PFSK-1 (cell line): ENCODE measurements around the gene NENF.

ENCODE experiments used
- FOXP2 ChIP-seq: optimal IDR thresholded peaks from 2 replicates; pipeline ENCODE3; 2011; ENCODE audit warnings: borderline replicate concordance, control low read depth, inconsistent platforms; ENCODE audit not compliant: insufficient read depth; ENCODE audit errors: extremely low read length, extremely low read depth
- POLR2AphosphoS5 ChIP-seq: IDR thresholded peaks from 2 replicates; pipeline ENCODE4 v1.6.1; 2012; ENCODE audit warnings: low read depth, mild to moderate bottlenecking, control low read depth, low read length, moderate library complexity
- SIN3A ChIP-seq: IDR thresholded peaks from 2 replicates; pipeline ENCODE4 v1.6.1; 2012; ENCODE audit warnings: mild to moderate bottlenecking, low read length, moderate library complexity, borderline replicate concordance; ENCODE audit not compliant: insufficient read depth
- TAF1 ChIP-seq: IDR thresholded peaks from 2 replicates; pipeline ENCODE4 v1.6.1; 2012; ENCODE audit warnings: low read length, control low read depth, borderline replicate concordance; ENCODE audit not compliant: insufficient read depth
- TF ChIP-seq, protein P1 (sequence below), 2 experiments: IDR thresholded peaks; 2 replicates each; pipeline versions ENCODE4 v1.6.1 to v1.8.0; 2011 to 2012; ENCODE audit warnings: low read depth in 2 of 2, low read length in 2 of 2, control low read depth in 1 of 2, inconsistent platforms in 1 of 2, mild to moderate bottlenecking in 1 of 2, moderate library complexity in 1 of 2; ENCODE audit not compliant: insufficient read depth in 1 of 2

Gene NENF

DNA sequence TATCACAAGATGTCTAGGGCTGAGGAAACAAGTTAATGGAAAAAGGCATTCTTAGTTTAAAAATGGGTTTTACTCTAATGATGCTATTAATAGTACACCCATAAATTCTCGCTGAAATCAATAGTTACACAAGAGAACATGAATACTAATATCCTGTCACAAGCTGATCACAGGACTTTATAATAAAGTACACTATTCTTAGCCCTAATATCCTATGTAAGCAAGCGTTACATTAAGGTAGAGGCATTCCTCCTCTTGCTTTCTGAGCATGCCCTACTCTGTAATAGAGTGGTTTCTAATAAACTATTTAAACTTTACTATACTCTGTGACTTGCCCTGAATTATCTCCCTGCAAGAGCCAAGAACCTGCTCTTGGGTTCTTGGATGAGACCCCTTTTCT, 11.6 kb upstream of the NENF start:
- TF ChIP-seq TAF1 (no peak), FOXP2 (no peak), SIN3A (no peak), POLR2AphosphoS5 (no peak)
- TF ChIP-seq, protein P1, sequence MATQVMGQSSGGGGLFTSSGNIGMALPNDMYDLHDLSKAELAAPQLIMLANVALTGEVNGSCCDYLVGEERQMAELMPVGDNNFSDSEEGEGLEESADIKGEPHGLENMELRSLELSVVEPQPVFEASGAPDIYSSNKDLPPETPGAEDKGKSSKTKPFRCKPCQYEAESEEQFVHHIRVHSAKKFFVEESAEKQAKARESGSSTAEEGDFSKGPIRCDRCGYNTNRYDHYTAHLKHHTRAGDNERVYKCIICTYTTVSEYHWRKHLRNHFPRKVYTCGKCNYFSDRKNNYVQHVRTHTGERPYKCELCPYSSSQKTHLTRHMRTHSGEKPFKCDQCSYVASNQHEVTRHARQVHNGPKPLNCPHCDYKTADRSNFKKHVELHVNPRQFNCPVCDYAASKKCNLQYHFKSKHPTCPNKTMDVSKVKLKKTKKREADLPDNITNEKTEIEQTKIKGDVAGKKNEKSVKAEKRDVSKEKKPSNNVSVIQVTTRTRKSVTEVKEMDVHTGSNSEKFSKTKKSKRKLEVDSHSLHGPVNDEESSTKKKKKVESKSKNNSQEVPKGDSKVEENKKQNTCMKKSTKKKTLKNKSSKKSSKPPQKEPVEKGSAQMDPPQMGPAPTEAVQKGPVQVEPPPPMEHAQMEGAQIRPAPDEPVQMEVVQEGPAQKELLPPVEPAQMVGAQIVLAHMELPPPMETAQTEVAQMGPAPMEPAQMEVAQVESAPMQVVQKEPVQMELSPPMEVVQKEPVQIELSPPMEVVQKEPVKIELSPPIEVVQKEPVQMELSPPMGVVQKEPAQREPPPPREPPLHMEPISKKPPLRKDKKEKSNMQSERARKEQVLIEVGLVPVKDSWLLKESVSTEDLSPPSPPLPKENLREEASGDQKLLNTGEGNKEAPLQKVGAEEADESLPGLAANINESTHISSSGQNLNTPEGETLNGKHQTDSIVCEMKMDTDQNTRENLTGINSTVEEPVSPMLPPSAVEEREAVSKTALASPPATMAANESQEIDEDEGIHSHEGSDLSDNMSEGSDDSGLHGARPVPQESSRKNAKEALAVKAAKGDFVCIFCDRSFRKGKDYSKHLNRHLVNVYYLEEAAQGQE (IDR thresholded peaks at IDR 0.05; ENCODE audit: insufficient read depth in 1 of 2, low read depth in 2 of 2, low read length in 2 of 2), result no peak

GRCh38 chr1:212423879-212424278, 8.8 kb upstream of the NENF start:
- TF ChIP-seq POLR2AphosphoS5, result no peak
- TF ChIP-seq SIN3A, result no peak
- TF ChIP-seq, protein P1 (IDR thresholded peaks at IDR 0.05; ENCODE audit: insufficient read depth in 1 of 2, low read depth in 2 of 2, low read length in 2 of 2), result no peak
- TF ChIP-seq TAF1, result no peak
- no peak for TF ChIP-seq FOXP2

- TF ChIP-seq POLR2AphosphoS5 (no peak), TAF1 (no peak), FOXP2 (no peak), SIN3A (no peak)
- TF ChIP-seq, protein P1 (IDR thresholded peaks at IDR 0.05; ENCODE audit: insufficient read depth in 1 of 2, low read depth in 2 of 2, low read length in 2 of 2), result no peak
Observed at GRCh38 chr1:212428496-212428895, 4.2 kb upstream of the NENF start.

- no peak for TF ChIP-seq TAF1
- no peak for TF ChIP-seq POLR2AphosphoS5
- no peak for TF ChIP-seq SIN3A
- no peak for TF ChIP-seq FOXP2
- TF ChIP-seq, protein P1 (IDR thresholded peaks at IDR 0.05; ENCODE audit: insufficient read depth in 1 of 2, low read depth in 2 of 2, low read length in 2 of 2), result no peak
Observed at GRCh38 chr1:212430416-212430815, 2.3 kb upstream of the NENF start.

GRCh38 chr1:212430955-212431394, 1.7 kb upstream of the NENF start:
- TF ChIP-seq POLR2AphosphoS5, result no peak
- no peak for TF ChIP-seq SIN3A
- TF ChIP-seq, protein P1 (IDR thresholded peaks at IDR 0.05; ENCODE audit: insufficient read depth in 1 of 2, low read depth in 2 of 2, low read length in 2 of 2), result no peak
- TF ChIP-seq TAF1, result no peak
- no peak for TF ChIP-seq FOXP2
